Neural progenitor cell (in vitro differentiated cells): ENCODE data around the gene BMP5.

Source experiments
- EZH2 ChIP-seq: fragments of 200-600 bp; sonication (generic); IDR thresholded peaks from 2 replicates; pipeline ENCODE4 v1.6.1; 2017; ENCODE audit warnings: antibody characterized with exemption, mild to moderate bottlenecking, moderate library complexity
- EZH2phosphoT487 ChIP-seq: fragments of 200-600 bp; sonication (generic); IDR thresholded peaks from 2 replicates; pipeline ENCODE4 v1.6.1; 2017; ENCODE audit warnings: antibody characterized with exemption
- TF ChIP-seq, protein P1 (sequence below): fragments of 200-600 bp; sonication (generic); IDR thresholded peaks from 2 replicates; pipeline ENCODE4 v1.5.1; 2017; ENCODE audit warnings: antibody characterized with exemption, mild to moderate bottlenecking

DNA sequence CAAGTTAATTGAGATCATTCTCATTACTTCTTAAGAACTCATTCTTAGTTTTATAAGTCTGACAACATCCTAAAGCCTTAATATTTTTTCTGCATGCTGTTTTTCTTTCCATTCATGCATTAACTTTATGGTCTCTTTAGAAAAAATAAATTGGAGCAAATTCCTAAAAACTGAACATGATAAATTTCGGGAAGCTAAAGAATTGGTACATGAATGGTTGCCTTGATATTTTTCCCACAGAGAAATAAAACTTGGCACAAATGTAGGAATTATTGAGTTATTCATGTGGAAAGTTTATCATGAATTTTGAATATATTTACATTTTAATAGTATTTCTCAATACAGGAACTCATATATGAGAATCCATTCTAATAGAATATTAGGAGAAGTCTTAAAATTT is 115.9 kb downstream of the BMP5 start:
- TF ChIP-seq, protein P1, sequence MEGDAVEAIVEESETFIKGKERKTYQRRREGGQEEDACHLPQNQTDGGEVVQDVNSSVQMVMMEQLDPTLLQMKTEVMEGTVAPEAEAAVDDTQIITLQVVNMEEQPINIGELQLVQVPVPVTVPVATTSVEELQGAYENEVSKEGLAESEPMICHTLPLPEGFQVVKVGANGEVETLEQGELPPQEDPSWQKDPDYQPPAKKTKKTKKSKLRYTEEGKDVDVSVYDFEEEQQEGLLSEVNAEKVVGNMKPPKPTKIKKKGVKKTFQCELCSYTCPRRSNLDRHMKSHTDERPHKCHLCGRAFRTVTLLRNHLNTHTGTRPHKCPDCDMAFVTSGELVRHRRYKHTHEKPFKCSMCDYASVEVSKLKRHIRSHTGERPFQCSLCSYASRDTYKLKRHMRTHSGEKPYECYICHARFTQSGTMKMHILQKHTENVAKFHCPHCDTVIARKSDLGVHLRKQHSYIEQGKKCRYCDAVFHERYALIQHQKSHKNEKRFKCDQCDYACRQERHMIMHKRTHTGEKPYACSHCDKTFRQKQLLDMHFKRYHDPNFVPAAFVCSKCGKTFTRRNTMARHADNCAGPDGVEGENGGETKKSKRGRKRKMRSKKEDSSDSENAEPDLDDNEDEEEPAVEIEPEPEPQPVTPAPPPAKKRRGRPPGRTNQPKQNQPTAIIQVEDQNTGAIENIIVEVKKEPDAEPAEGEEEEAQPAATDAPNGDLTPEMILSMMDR: no peak
- TF ChIP-seq EZH2 (no peak), EZH2phosphoT487 (no peak)
